Measurements from ENCODE around the gene CEP76. TPM values are rescaled to one million over a fixed set of nuclear protein-coding genes. Genes with fewer than 3 reads are reported as not detected.
"Not testable (repeated sequence)": the region's sequence is repeated elsewhere in the genome, so short reads cannot be mapped to it uniquely, and the experiment has no call there.

CEP76 gene
- total RNA-seq, 1 donor from 2014 or later: 6.1 TPM

- peak; percentile 42 for ATAC-seq
Measured at GRCh38 chr18:12703096-12703567, 609 bp upstream of the CEP76 start.

- no peak for ATAC-seq
Measured at GRCh38 chr18:12701161-12701560, 1.4 kb downstream of the CEP76 start.

- no peak for ATAC-seq
Measured at GRCh38 chr18:12699747-12700146, 2.8 kb downstream of the CEP76 start.

- ATAC-seq: peak; percentile 87
Measured at GRCh38 chr18:12694032-12694431, 8.5 kb downstream of the CEP76 start.

GRCh38 chr18:12692206-12692605, 10.3 kb downstream of the CEP76 start:
- ATAC-seq: peak; percentile 19

GRCh38 chr18:12689256-12689850, 13.2 kb downstream of the CEP76 start:
- ATAC-seq: no peak

- peak; percentile 42 for ATAC-seq
Measured at GRCh38 chr18:12686100-12686499, 16.4 kb downstream of the CEP76 start.

- ATAC-seq: no peak
Measured at GRCh38 chr18:12679183-12679786, 23.2 kb downstream of the CEP76 start.

GRCh38 chr18:12668041-12668440, 34.5 kb downstream of the CEP76 start:
- ATAC-seq: no peak

- peak; percentile 42 for ATAC-seq
Measured at GRCh38 chr18:12659904-12660605, 42.5 kb downstream of the CEP76 start.

- ATAC-seq: no peak
Measured at GRCh38 chr18:12658426-12659138, 43.9 kb downstream of the CEP76 start.

GRCh38 chr18:12657684-12658425, 44.7 kb downstream of the CEP76 start, which contains the start of gene SPIRE1:
Gene SPIRE1 (minus strand): TSS chr18:12658107. CDS start chr18:12657866, 241 bp downstream.
- peak; percentile 79 for ATAC-seq

- ATAC-seq: peak; percentile 63
Measured at GRCh38 chr18:12656938-12657683, 45.4 kb downstream of the CEP76 start.

- ATAC-seq: no peak
Measured at GRCh38 chr18:12656605-12656937, 46.0 kb downstream of the CEP76 start.

GRCh38 chr18:12654971-12655370, 47.6 kb downstream of the CEP76 start:
- ATAC-seq: no peak

- ATAC-seq: no peak
Measured at GRCh38 chr18:12652861-12653401, 49.6 kb downstream of the CEP76 start.

- no peak for ATAC-seq
Measured at GRCh38 chr18:12651651-12652050, 50.9 kb downstream of the CEP76 start.

GRCh38 chr18:12647773-12648172, 54.8 kb downstream of the CEP76 start:
- no peak for ATAC-seq

- peak; percentile 76 for ATAC-seq
Measured at GRCh38 chr18:12645751-12646203, 56.7 kb downstream of the CEP76 start.

- peak; percentile 13 for ATAC-seq
Measured at GRCh38 chr18:12645254-12645653, 57.3 kb downstream of the CEP76 start.

- ATAC-seq: not testable (repeated sequence)
Measured at GRCh38 chr18:12643756-12644155, 58.8 kb downstream of the CEP76 start.

All from esophagus mucosa (tissue), 1 donor.